GM12865 (cell line): Measurements from ENCODE around the gene SPCS2.
A peak's percentile ranks its signal among the peaks of the same experiment; 100 is the strongest.

Experiments used
- DNase-seq: peaks from one replicate; pipeline ENCODE4 v3.0.0; 2010; ENCODE audit warnings: low read depth
- H3K4me3 ChIP-seq: 2 replicates; pipeline ENCODE4 v1.5.1; 2011; ENCODE audit warnings: mild to moderate bottlenecking, low read depth, low read length, control low read depth
- CTCF ChIP-seq: IDR thresholded peaks from 2 replicates; pipeline ENCODE4 v1.5.1; 2011; ENCODE audit warnings: low read length, control low read depth, low read depth, inconsistent platforms; ENCODE audit not compliant: insufficient read depth; ENCODE audit errors: missing control alignments

Gene SPCS2

GRCh38 chr11:74925281-74925680, 23.8 kb upstream of the SPCS2 start:
- no peak overlapping the region for H3K4me3 ChIP-seq
- TF ChIP-seq CTCF: no peak

GRCh38 chr11:74926304-74927030, 22.6 kb upstream of the SPCS2 start:
- TF ChIP-seq CTCF: no peak
- DNase-seq: no peak
- no peak overlapping the region for H3K4me3 ChIP-seq

More at GRCh38 chr11:74925281-74925680, 23.8 kb upstream of the SPCS2 start:
- no peak for DNase-seq

GRCh38 chr11:74927496-74927895, 21.6 kb upstream of the SPCS2 start:
- no peak for TF ChIP-seq CTCF
- H3K4me3 ChIP-seq: no peak overlapping the region
- no peak for DNase-seq

GRCh38 chr11:74929431-74930363, 19.4 kb upstream of the SPCS2 start:
- no peak overlapping the region for H3K4me3 ChIP-seq
- peak; percentile 79 for TF ChIP-seq CTCF
- peak; percentile 93 for DNase-seq

- TF ChIP-seq CTCF: no peak
- no peak for DNase-seq
- H3K4me3 ChIP-seq: no peak overlapping the region
Measured at GRCh38 chr11:74932169-74932568, 16.9 kb upstream of the SPCS2 start.

- H3K4me3 ChIP-seq: no peak overlapping the region
- DNase-seq: no peak
- no peak for TF ChIP-seq CTCF
Measured at GRCh38 chr11:74932797-74933196, 16.3 kb upstream of the SPCS2 start.

GRCh38 chr11:74933765-74934164, 15.3 kb upstream of the SPCS2 start:
- no peak for DNase-seq

More at GRCh38 chr11:74933765-74934164, 15.3 kb upstream of the SPCS2 start:
- no peak overlapping the region for H3K4me3 ChIP-seq
- TF ChIP-seq CTCF: no peak
